ENCODE results near the gene PEX14. TPM values are rescaled to one million over a fixed set of nuclear protein-coding genes. Genes with fewer than 3 reads are reported as not detected.

Gene PEX14
- total and polyA plus RNA-seq, 10 of the 15 experiments (the other 5 are each of a cell fraction or from before 2014, with no cell fraction given) = 1.4 to 23.2 (median 12.0) TPM

DNA sequence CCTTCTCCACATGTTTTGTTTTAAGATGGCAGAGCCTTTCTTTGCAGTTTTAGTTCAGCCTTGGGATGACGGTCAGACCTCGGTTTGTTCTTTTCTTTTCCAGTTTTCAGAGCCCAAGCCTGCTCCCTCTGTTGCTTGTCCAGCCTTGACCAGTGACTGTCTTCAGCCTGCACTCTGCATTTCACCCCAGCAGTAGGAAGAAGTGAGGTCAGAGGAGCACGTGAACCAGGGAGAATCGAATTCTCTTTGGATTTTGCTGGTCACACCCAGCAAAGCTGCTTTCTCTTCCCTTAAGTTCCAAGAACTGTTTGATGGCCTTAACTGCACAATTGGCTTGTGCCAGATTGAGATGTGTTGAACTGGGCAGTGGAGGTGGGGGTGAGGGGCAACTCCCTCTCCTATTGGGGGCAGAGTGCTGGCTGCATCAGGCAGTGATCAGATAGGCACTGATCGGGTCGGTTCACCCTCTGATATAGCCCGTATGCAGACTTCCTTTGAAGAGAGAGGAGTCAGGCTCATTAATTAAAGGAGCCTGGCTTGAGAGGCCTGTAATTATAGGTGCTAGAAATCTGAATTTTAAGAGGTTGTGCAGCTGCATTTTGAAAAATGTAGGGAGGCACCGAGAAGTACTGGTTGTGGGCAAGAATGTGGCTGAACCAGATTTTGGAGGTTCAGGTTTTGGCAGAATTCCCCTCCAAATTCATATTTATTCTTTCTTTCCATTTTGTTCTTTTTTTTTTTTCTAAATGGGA, 42.4 kb downstream of the PEX14 start:
- no peaks in the 10 kb centered on the region; the same call in 1 of the 2 replicates for H4K20me1 ChIP-seq (ENCODE audit: control insufficient read depth, insufficient read depth)
- ATAC-seq (no peak), DNase-seq (ENCODE audit: low read depth, low spot score) (no peak), FAIRE-seq (no peak)
- ChIA-PET SMC1A (ENCODE audit: uncharacterized antibody, unreplicated experiment) (interaction anchor here (0.6 to 1.0 kb wide), 2 partner anchors 9 to 92 kb away, joined by 3 to 5 read pairs; no protein-coding TSS in a partner anchor), POLR2A (no interaction called here), CTCF (interaction anchor here (1.0 kb wide), 1 partner anchor 9 kb away, joined by 3 read pairs; no protein-coding TSS in a partner anchor), RAD21 (ENCODE audit: unreplicated experiment) (interaction anchor here (1.0 kb wide), 1 partner anchor 22 kb away, joined by 3 read pairs; no protein-coding TSS in a partner anchor)
- no peaks in the 10 kb centered on the region for H3K9me3 ChIP-seq (replicated peaks; ENCODE audit: control insufficient read depth, insufficient read depth, low read length)
- in situ Hi-C loops (cut with MboI) = no loop called here
- no peak overlapping the region for H3K4me3 ChIP-seq
- no peak overlapping the region for H3K9ac ChIP-seq (ENCODE audit: control insufficient read depth, insufficient read depth, low read length)
- peaks cover 45% of the 10 kb centered on the region for H3K79me2 ChIP-seq (ENCODE audit: control insufficient read depth, insufficient read depth, low read length)
- peaks cover 48% of the 10 kb centered on the region for H3K4me1 ChIP-seq (ENCODE audit: control insufficient read depth, insufficient read depth, low read length)
- intact Hi-C loops (cut with micrococcal nuclease; ENCODE audit: unreplicated experiment) = loop anchor here (10.0 kb wide), 1 partner anchor 448 kb away; no protein-coding TSS in a partner anchor
- H3K36me3 ChIP-seq (ENCODE audit: control insufficient read depth in 2 of 2, insufficient read depth in 2 of 2, low read length in 1 of 2) = peaks cover 0 to 5% of the 10 kb centered on the region in 2 experiments; a peak in 2 of 4 replicates
- no peak overlapping the region for H2AFZ ChIP-seq (ENCODE audit: control insufficient read depth, low read depth, low read length)
- 100% methylated on average over 8 of the region's 8 CpGs for WGBS (ENCODE audit: insufficient coverage, insufficient replicate concordance, low lambda C conversion rate, missing lambda C conversion rate)
- no peaks in the 10 kb centered on the region for H3K27me3 ChIP-seq (replicated peaks in 1 of 2; ENCODE audit: control insufficient read depth in 2 of 2, insufficient read depth in 2 of 2, low read length in 1 of 2)
- no TSS peak for BruUV-seq (replicated peaks)
- H3K27ac ChIP-seq (ENCODE audit: control insufficient read depth, insufficient read depth) = peak overlapping the region; percentile 86
- no peak overlapping the region for H3K4me2 ChIP-seq (ENCODE audit: control insufficient read depth, insufficient read depth)
- TF ChIP-seq USF1 (IDR thresholded peaks at IDR 0.05; ENCODE audit: borderline replicate concordance, extremely low read length, insufficient read depth, low read depth, low read length) (no peak), NFYB (IDR thresholded peaks at IDR 0.05; ENCODE audit: insufficient read depth, low read depth, low read length) (no peak), RCOR1 (conservative IDR thresholded peaks at IDR 0.05; ENCODE audit: low read depth, low read length) (no peak), ZNF217 (IDR thresholded peaks at IDR 0.05) (no peak), MTA3 (IDR thresholded peaks at IDR 0.05; ENCODE audit: borderline replicate concordance, low read length) (no peak), NFYA (IDR thresholded peaks at IDR 0.05; ENCODE audit: borderline replicate concordance, low read depth, low read length) (no peak), POLR2A (IDR thresholded peaks at IDR 0.05; ENCODE audit: low read depth, low read length) (no peak), RAD21 (IDR thresholded peaks at IDR 0.05; ENCODE audit: insufficient read depth, low read depth, low read length) (no peak), HSF1 (IDR thresholded peaks at IDR 0.05; ENCODE audit: low read depth, low read length) (no peak), SMARCA5 (IDR thresholded peaks at IDR 0.05) (no peak), HDGF (IDR thresholded peaks at IDR 0.05) (no peak)
- TF ChIP-seq, protein P1, sequence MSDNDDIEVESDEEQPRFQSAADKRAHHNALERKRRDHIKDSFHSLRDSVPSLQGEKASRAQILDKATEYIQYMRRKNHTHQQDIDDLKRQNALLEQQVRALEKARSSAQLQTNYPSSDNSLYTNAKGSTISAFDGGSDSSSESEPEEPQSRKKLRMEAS (IDR thresholded peaks at IDR 0.05; ENCODE audit: low read depth, low read length) = no peak
- TF ChIP-seq, protein P2, sequence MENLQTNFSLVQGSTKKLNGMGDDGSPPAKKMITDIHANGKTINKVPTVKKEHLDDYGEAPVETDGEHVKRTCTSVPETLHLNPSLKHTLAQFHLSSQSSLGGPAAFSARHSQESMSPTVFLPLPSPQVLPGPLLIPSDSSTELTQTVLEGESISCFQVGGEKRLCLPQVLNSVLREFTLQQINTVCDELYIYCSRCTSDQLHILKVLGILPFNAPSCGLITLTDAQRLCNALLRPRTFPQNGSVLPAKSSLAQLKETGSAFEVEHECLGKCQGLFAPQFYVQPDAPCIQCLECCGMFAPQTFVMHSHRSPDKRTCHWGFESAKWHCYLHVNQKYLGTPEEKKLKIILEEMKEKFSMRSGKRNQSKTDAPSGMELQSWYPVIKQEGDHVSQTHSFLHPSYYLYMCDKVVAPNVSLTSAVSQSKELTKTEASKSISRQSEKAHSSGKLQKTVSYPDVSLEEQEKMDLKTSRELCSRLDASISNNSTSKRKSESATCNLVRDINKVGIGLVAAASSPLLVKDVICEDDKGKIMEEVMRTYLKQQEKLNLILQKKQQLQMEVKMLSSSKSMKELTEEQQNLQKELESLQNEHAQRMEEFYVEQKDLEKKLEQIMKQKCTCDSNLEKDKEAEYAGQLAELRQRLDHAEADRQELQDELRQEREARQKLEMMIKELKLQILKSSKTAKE (IDR thresholded peaks at IDR 0.05; ENCODE audit: low read depth, poor library complexity, severe bottlenecking) = no peak
- TF ChIP-seq, protein P3, sequence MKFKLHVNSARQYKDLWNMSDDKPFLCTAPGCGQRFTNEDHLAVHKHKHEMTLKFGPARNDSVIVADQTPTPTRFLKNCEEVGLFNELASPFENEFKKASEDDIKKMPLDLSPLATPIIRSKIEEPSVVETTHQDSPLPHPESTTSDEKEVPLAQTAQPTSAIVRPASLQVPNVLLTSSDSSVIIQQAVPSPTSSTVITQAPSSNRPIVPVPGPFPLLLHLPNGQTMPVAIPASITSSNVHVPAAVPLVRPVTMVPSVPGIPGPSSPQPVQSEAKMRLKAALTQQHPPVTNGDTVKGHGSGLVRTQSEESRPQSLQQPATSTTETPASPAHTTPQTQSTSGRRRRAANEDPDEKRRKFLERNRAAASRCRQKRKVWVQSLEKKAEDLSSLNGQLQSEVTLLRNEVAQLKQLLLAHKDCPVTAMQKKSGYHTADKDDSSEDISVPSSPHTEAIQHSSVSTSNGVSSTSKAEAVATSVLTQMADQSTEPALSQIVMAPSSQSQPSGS (IDR thresholded peaks at IDR 0.05; ENCODE audit: low read length) = no peak
